H9 (cell line): ENCODE results near the gene CT45A9. TPM values are rescaled to one million over a fixed set of nuclear protein-coding genes. Genes with fewer than 3 reads are reported as not detected.

Experiments used
- total RNA-seq: library from RNA; stranded (reverse); gene quantifications from 2 replicates; pipeline ENCODE4 v1.2.1, GENCODE V29; 2021

CT45A9 gene
- total RNA-seq, 1 experiment from 2014 or later: not detected

Other genes starting within 250 kb of the CT45A9 start
- not detected in 2 replicates for gene CT45A1, start 158.2 kb downstream of the CT45A9 start, total RNA-seq
- gene CT45A3, start 103.6 kb downstream of the CT45A9 start, total RNA-seq: not detected in 2 replicates
- gene CT45A5, start 86.3 kb downstream of the CT45A9 start, total RNA-seq: not detected in 2 replicates
- gene CT45A6, start 69.0 kb downstream of the CT45A9 start, total RNA-seq: not detected in 2 replicates
- gene CT45A2, start 51.8 kb downstream of the CT45A9 start, total RNA-seq: not detected in 2 replicates
- not detected in 2 replicates for gene CT45A7, start 34.5 kb downstream of the CT45A9 start, total RNA-seq
- not detected in 2 replicates for gene CT45A8, start 17.3 kb downstream of the CT45A9 start, total RNA-seq
- gene CT45A10, start 21.6 kb upstream of the CT45A9 start, total RNA-seq: not detected in 2 replicates
- gene SAGE1, start 21.9 kb upstream of the CT45A9 start, total RNA-seq: not detected in 2 replicates
- 22.5 and 22.6 TPM in 2 replicates for gene MMGT1, start 102.2 kb upstream of the CT45A9 start, total RNA-seq
- gene SLC9A6, start 113.6 kb upstream of the CT45A9 start, total RNA-seq: 12.3 and 12.8 TPM in 2 replicates